OCI-LY1 (cell line): ENCODE data around the gene RABL6.

ENCODE experiments used
- CTCF ChIP-seq: fragments of 200-600 bp; sonication (generic), shearing (Covaris generic); IDR thresholded peaks from 2 replicates; pipeline ENCODE4 v1.5.1; 2017; ENCODE audit warnings: mild to moderate bottlenecking, antibody characterized with exemption, low read length, moderate library complexity, mixed read lengths
- EZH2 ChIP-seq: fragments of 200-600 bp; sonication (generic), shearing (Covaris generic); IDR thresholded peaks from 2 replicates; pipeline ENCODE4 v1.8.0; 2017; ENCODE audit warnings: borderline replicate concordance, mixed run types, mild to moderate bottlenecking, antibody characterized with exemption, low read length, moderate library complexity, mixed read lengths

GRCh38 chr9:136857581-136858412 lies 50.0 kb downstream of the RABL6 start:
- no peak for TF ChIP-seq CTCF
- TF ChIP-seq EZH2, result no peak
